GM18873 (cell line): Measurements from ENCODE around the gene MPST.
"Not testable (repeated sequence)": the region's sequence is repeated elsewhere in the genome, so short reads cannot be mapped to it uniquely, and the experiment has no call there.

ENCODE experiments used
- ATAC-seq: cut with Tn5 transposase; IDR thresholded peaks from one replicate; pipeline ENCODE4 v1.9.1; 2021; ENCODE audit warnings: mild to moderate bottlenecking, moderate library complexity, moderate number of reproducible peaks; ENCODE audit not compliant: unreplicated experiment, low FRiP score

The MPST gene

GRCh38 chr22:37019309-37020191 is at the start of gene MPST, which contains the start of gene TST:
TSS of gene MPST (plus strand) at chr22:37019742. CDS start at chr22:37019837, 95 bp downstream.
TSS of gene TST (minus strand) at chr22:37019447. CDS start at chr22:37018732, 715 bp downstream.
- no peak for ATAC-seq

GRCh38 chr22:36971341-36972125 is 48.0 kb upstream of the MPST start:
- no peak for ATAC-seq

- ATAC-seq, result no peak
These were observed 42.9 kb upstream of the MPST start for GRCh38 chr22:36976606-36977005.

- no peak for ATAC-seq
These were observed 42.1 kb upstream of the MPST start for GRCh38 chr22:36977401-36977861.

- ATAC-seq, result no peak
These were observed 41.4 kb upstream of the MPST start for GRCh38 chr22:36977947-36978660.

GRCh38 chr22:36979016-36979910 is 40.3 kb upstream of the MPST start:
- ATAC-seq, result no peak

- no peak for ATAC-seq
These were observed 38.2 kb upstream of the MPST start for GRCh38 chr22:36981247-36981775.

GRCh38 chr22:36982136-36982535 is 37.4 kb upstream of the MPST start:
- no peak for ATAC-seq

GRCh38 chr22:36985211-36985889 is 34.2 kb upstream of the MPST start:
- ATAC-seq, result no peak

- ATAC-seq, result no peak
These were observed 33.2 kb upstream of the MPST start for GRCh38 chr22:36986242-36986821.

GRCh38 chr22:36988075-36988832 is 31.3 kb upstream of the MPST start:
- no peak for ATAC-seq

- not testable (repeated sequence) for ATAC-seq
These were observed 30.5 kb upstream of the MPST start for GRCh38 chr22:36989012-36989411.

GRCh38 chr22:36990457-36990856 is 29.1 kb upstream of the MPST start:
- ATAC-seq, result no peak

GRCh38 chr22:36991206-36991605 is 28.3 kb upstream of the MPST start:
- no peak for ATAC-seq

GRCh38 chr22:36997746-36998145 is 21.8 kb upstream of the MPST start:
- ATAC-seq, result no peak

- no peak for ATAC-seq
These were observed 20.8 kb upstream of the MPST start for GRCh38 chr22:36998620-36999351.

- no peak for ATAC-seq
These were observed 20.1 kb upstream of the MPST start for GRCh38 chr22:36999463-36999862.
